Measurements from ENCODE around the gene CNIH4. TPM values are rescaled to one million over a fixed set of nuclear protein-coding genes. Genes with fewer than 3 reads are reported as not detected.
"Not testable (repeated sequence)": the region's sequence is repeated elsewhere in the genome, so short reads cannot be mapped to it uniquely, and the experiment has no call there.

CNIH4 gene
- polyA plus RNA-seq, 1 donor from 2014 or later: 53.2 TPM

DNA sequence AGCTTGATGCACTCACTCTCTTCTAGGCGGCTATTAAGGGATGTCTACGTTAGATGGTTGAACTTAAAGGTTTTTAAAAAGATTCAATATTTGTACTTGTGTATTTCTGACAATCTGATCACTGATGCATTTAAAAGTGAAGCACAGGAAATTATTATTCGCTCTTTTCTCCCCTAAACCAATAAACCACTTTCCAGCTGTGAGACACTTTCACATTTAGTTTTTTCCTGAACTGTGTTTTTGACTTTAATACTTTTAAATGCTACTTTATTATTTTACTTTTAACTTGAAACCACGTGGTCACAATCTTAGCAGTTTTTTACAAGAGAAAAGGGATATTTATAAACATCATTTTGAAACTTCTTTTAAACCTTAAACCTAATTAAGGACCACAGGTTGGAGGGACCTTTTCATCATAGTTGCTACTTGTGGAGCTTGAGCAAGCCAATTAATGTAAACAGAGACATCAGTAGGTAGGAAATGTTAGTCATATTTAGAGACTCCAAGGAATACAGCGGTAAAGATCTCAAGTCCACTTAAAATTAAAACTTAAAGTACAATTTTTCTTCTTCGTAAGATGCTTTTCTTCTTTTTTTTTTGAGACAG lies 68.7 kb downstream of the CNIH4 start:
- H3K4me3 ChIP-seq (ENCODE audit: low read length): no peak overlapping the region
- H3K4me2 ChIP-seq (ENCODE audit: low read length): no peak overlapping the region
- H2AFZ ChIP-seq (ENCODE audit: low read depth, low read length): no peak overlapping the region
- peaks cover 40% of the 10 kb centered on the region for H3K79me2 ChIP-seq (replicated peaks; ENCODE audit: insufficient read depth, low read length)
- H3K27ac ChIP-seq (ENCODE audit: low read length): no peak overlapping the region
- no peaks in the 10 kb centered on the region for H3K9me3 ChIP-seq (ENCODE audit: low read length)
- H3K9me2 ChIP-seq (ENCODE audit: insufficient read depth, low read length): no peaks in the 10 kb centered on the region
- H4K20me1 ChIP-seq (ENCODE audit: insufficient read depth): peaks cover 11% of the 10 kb centered on the region
- peaks cover 27% of the 10 kb centered on the region for H3K36me3 ChIP-seq (ENCODE audit: insufficient read depth, low read length)
- H3F3A ChIP-seq (ENCODE audit: insufficient read depth, low read length, poor library complexity, severe bottlenecking): no peaks in the 10 kb centered on the region
- no peaks in the 10 kb centered on the region for H3K27me3 ChIP-seq (ENCODE audit: insufficient read depth, low read depth, low read length)
- TF ChIP-seq, protein P1, sequence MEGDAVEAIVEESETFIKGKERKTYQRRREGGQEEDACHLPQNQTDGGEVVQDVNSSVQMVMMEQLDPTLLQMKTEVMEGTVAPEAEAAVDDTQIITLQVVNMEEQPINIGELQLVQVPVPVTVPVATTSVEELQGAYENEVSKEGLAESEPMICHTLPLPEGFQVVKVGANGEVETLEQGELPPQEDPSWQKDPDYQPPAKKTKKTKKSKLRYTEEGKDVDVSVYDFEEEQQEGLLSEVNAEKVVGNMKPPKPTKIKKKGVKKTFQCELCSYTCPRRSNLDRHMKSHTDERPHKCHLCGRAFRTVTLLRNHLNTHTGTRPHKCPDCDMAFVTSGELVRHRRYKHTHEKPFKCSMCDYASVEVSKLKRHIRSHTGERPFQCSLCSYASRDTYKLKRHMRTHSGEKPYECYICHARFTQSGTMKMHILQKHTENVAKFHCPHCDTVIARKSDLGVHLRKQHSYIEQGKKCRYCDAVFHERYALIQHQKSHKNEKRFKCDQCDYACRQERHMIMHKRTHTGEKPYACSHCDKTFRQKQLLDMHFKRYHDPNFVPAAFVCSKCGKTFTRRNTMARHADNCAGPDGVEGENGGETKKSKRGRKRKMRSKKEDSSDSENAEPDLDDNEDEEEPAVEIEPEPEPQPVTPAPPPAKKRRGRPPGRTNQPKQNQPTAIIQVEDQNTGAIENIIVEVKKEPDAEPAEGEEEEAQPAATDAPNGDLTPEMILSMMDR (IDR thresholded peaks at IDR 0.05; ENCODE audit: poor library complexity, severe bottlenecking): no peak
- TF ChIP-seq EZH2 (IDR thresholded peaks at IDR 0.05; ENCODE audit: borderline replicate concordance, insufficient read depth, low read length, poor library complexity, severe bottlenecking): no peak
- no peak overlapping the region for H3K9ac ChIP-seq (ENCODE audit: low read length)

DNA sequence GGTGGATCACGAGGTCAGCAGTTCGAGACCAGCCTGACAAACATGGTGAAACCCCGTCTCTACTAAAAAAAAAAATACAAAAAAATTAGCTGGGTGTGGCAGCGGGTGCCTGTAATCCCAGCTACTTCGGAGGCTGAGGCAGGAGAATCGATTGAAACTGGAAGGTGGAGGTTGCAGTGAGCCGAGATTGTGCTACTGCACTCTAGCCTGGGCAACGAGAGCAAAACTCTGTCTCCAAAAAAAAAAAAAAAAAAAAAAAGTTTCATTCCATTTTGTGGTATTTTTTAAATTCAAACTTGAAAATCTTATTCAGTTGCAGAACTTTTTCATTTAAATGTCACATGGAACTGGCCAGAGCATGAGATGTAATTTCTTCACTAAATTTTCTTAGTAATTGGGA lies 70.2 kb downstream of the CNIH4 start:
- H3K79me2 ChIP-seq (replicated peaks; ENCODE audit: insufficient read depth, low read length): peaks cover 54% of the 10 kb centered on the region
- not testable (repeated sequence) for H3K9me2 ChIP-seq (ENCODE audit: insufficient read depth, low read length)

DNA sequence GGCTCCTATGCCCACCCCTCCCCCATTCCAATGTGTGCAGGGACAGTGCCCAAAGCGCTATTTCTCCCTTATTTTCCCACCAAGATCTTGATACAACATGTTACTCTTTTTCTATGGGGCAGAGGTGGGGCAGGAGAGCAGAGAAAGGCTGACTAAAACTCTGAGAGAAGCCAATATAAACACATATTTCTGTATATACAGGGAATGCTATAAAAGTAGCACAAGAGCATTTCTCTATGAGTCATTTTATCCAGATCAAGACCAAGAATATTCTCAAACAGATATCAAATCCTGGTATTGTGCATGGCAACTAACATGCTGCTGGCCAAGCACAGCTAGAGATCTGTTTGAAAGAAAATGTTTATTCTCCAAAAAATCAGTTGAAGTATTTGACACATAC lies 70.7 kb downstream of the CNIH4 start:
- TF ChIP-seq RAD21 (conservative IDR thresholded peaks at IDR 0.05) (no peak), POLR2AphosphoS5 (IDR thresholded peaks at IDR 0.05) (no peak), MXI1 (conservative IDR thresholded peaks at IDR 0.05; ENCODE audit: poor library complexity, severe bottlenecking) (no peak), EZH2 (IDR thresholded peaks at IDR 0.05; ENCODE audit: borderline replicate concordance, insufficient read depth, low read length, poor library complexity, severe bottlenecking) (no peak), TAF1 (IDR thresholded peaks at IDR 0.05; ENCODE audit: low read depth) (no peak), SMC3 (conservative IDR thresholded peaks at IDR 0.05; ENCODE audit: poor library complexity) (no peak), EP300 (conservative IDR thresholded peaks at IDR 0.05; ENCODE audit: poor library complexity, severe bottlenecking) (no peak)
- TF ChIP-seq, protein P2, sequence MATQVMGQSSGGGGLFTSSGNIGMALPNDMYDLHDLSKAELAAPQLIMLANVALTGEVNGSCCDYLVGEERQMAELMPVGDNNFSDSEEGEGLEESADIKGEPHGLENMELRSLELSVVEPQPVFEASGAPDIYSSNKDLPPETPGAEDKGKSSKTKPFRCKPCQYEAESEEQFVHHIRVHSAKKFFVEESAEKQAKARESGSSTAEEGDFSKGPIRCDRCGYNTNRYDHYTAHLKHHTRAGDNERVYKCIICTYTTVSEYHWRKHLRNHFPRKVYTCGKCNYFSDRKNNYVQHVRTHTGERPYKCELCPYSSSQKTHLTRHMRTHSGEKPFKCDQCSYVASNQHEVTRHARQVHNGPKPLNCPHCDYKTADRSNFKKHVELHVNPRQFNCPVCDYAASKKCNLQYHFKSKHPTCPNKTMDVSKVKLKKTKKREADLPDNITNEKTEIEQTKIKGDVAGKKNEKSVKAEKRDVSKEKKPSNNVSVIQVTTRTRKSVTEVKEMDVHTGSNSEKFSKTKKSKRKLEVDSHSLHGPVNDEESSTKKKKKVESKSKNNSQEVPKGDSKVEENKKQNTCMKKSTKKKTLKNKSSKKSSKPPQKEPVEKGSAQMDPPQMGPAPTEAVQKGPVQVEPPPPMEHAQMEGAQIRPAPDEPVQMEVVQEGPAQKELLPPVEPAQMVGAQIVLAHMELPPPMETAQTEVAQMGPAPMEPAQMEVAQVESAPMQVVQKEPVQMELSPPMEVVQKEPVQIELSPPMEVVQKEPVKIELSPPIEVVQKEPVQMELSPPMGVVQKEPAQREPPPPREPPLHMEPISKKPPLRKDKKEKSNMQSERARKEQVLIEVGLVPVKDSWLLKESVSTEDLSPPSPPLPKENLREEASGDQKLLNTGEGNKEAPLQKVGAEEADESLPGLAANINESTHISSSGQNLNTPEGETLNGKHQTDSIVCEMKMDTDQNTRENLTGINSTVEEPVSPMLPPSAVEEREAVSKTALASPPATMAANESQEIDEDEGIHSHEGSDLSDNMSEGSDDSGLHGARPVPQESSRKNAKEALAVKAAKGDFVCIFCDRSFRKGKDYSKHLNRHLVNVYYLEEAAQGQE (IDR thresholded peaks at IDR 0.05; ENCODE audit: borderline replicate concordance): no peak
- TF ChIP-seq, protein P1 (IDR thresholded peaks at IDR 0.05; ENCODE audit: poor library complexity, severe bottlenecking): no peak
- Histone ChIP-seq H2AFZ (ENCODE audit: low read depth, low read length) (no peak overlapping the region), H3F3A (ENCODE audit: insufficient read depth, low read length, poor library complexity, severe bottlenecking) (no peaks in the 10 kb centered on the region), H3K4me2 (ENCODE audit: low read length) (no peak overlapping the region), H3K9me2 (ENCODE audit: insufficient read depth, low read length) (no peaks in the 10 kb centered on the region), H3K27me3 (ENCODE audit: insufficient read depth, low read depth, low read length) (no peaks in the 10 kb centered on the region), H3K4me3 (ENCODE audit: low read length) (no peak overlapping the region), H3K9ac (ENCODE audit: low read length) (no peak overlapping the region), H3K79me2 (replicated peaks; ENCODE audit: insufficient read depth, low read length) (peaks cover 59% of the 10 kb centered on the region), H3K36me3 (ENCODE audit: insufficient read depth, low read length) (peaks cover 30% of the 10 kb centered on the region), H4K20me1 (ENCODE audit: insufficient read depth) (peaks cover 26% of the 10 kb centered on the region), H3K9me3 (ENCODE audit: low read length) (no peaks in the 10 kb centered on the region), H3K27ac (ENCODE audit: low read length) (no peak overlapping the region)

More for the DNA sequence above, 70.2 kb downstream of the CNIH4 start:
- peaks cover 33% of the 10 kb centered on the region for H3K36me3 ChIP-seq (ENCODE audit: insufficient read depth, low read length)
- H3K4me3 ChIP-seq (ENCODE audit: low read length); H3K9ac ChIP-seq (ENCODE audit: low read length); H3F3A ChIP-seq (ENCODE audit: insufficient read depth, low read length, poor library complexity, severe bottlenecking); H2AFZ ChIP-seq (ENCODE audit: low read depth, low read length); H3K4me2 ChIP-seq (ENCODE audit: low read length); H3K9me3 ChIP-seq (ENCODE audit: low read length); H3K27me3 ChIP-seq (ENCODE audit: insufficient read depth, low read depth, low read length); H3K27ac ChIP-seq (ENCODE audit: low read length): not testable (repeated sequence)
- peaks cover 23% of the 10 kb centered on the region for H4K20me1 ChIP-seq (ENCODE audit: insufficient read depth)

DNA sequence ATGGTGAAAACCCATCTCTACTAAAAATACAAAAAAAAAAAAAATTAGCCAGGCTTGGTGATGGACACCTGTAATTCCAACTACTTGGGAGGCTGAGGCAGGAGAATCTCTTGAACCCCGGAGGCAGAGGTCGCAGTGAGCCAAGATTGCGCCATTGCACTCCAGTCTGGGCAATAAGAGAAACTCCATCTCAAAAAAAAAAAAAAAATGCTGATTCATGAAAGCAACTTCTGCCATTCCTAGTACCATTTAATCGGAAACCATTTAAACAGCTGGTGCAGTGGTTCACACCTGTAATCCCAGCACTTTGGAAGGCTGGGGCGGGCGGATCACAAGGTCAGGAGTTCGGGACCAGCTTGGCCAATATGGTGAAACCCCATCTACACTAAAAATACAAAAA lies 72.0 kb downstream of the CNIH4 start:
- H3K4me2 ChIP-seq (ENCODE audit: low read length); H3K9ac ChIP-seq (ENCODE audit: low read length); H3F3A ChIP-seq (ENCODE audit: insufficient read depth, low read length, poor library complexity, severe bottlenecking); H3K27ac ChIP-seq (ENCODE audit: low read length); H3K27me3 ChIP-seq (ENCODE audit: insufficient read depth, low read depth, low read length); H3K4me3 ChIP-seq (ENCODE audit: low read length); H3K9me3 ChIP-seq (ENCODE audit: low read length); H3K9me2 ChIP-seq (ENCODE audit: insufficient read depth, low read length); H2AFZ ChIP-seq (ENCODE audit: low read depth, low read length): not testable (repeated sequence)
- Histone ChIP-seq H3K36me3 (ENCODE audit: insufficient read depth, low read length) (peaks cover 23% of the 10 kb centered on the region), H3K79me2 (replicated peaks; ENCODE audit: insufficient read depth, low read length) (peaks cover 69% of the 10 kb centered on the region), H4K20me1 (ENCODE audit: insufficient read depth) (peaks cover 26% of the 10 kb centered on the region)
